HG03108 (cell line): ENCODE data around the gene TMEM35B.
"Not testable (repeated sequence)": the region's sequence is repeated elsewhere in the genome, so short reads cannot be mapped to it uniquely, and the experiment has no call there.

ENCODE experiments used
- ATAC-seq: cut with Tn5 transposase; IDR thresholded peaks from one replicate; pipeline ENCODE4 v1.9.1; 2021; ENCODE audit warnings: moderate library complexity; ENCODE audit not compliant: unreplicated experiment

Gene TMEM35B

GRCh38 chr1:34976384-34977209, 8.6 kb downstream of the TMEM35B start:
- no peak for ATAC-seq

- no peak for ATAC-seq
Measured at GRCh38 chr1:34975771-34976170, 9.4 kb downstream of the TMEM35B start.

- no peak for ATAC-seq
Measured at GRCh38 chr1:34975338-34975737, 9.8 kb downstream of the TMEM35B start.

GRCh38 chr1:34974626-34975025, 10.5 kb downstream of the TMEM35B start:
- ATAC-seq = no peak

- no peak for ATAC-seq
Measured at GRCh38 chr1:34973326-34973725, 11.8 kb downstream of the TMEM35B start.

GRCh38 chr1:34970829-34971228, 14.3 kb downstream of the TMEM35B start:
- ATAC-seq = no peak

GRCh38 chr1:34970220-34970735, 14.9 kb downstream of the TMEM35B start:
- ATAC-seq = no peak

- not testable (repeated sequence) for ATAC-seq
Measured at GRCh38 chr1:34968297-34968696, 16.9 kb downstream of the TMEM35B start.

GRCh38 chr1:34967672-34968071, 17.5 kb downstream of the TMEM35B start:
- ATAC-seq = not testable (repeated sequence)

GRCh38 chr1:34965597-34965996, 19.6 kb downstream of the TMEM35B start:
- ATAC-seq = no peak

GRCh38 chr1:34950428-34950827, 34.7 kb downstream of the TMEM35B start:
- no peak for ATAC-seq

- ATAC-seq = not testable (repeated sequence)
Measured at GRCh38 chr1:34948739-34949138, 36.4 kb downstream of the TMEM35B start.

GRCh38 chr1:34947641-34948314, 37.4 kb downstream of the TMEM35B start:
- not testable (repeated sequence) for ATAC-seq

GRCh38 chr1:34946211-34946610, 38.9 kb downstream of the TMEM35B start:
- no peak for ATAC-seq

- not testable (repeated sequence) for ATAC-seq
Measured at GRCh38 chr1:34941798-34942197, 43.3 kb downstream of the TMEM35B start.
